CMK (cell line): ENCODE data around the gene KLHL6.
"Not testable (repeated sequence)": the region's sequence is repeated elsewhere in the genome, so short reads cannot be mapped to it uniquely, and the experiment has no call there.

Experiments
- DNase-seq: peaks from one replicate; pipeline ENCODE4 v3.0.0-alpha.2; 2010; ENCODE audit warnings: low read depth

Gene KLHL6

DNA sequence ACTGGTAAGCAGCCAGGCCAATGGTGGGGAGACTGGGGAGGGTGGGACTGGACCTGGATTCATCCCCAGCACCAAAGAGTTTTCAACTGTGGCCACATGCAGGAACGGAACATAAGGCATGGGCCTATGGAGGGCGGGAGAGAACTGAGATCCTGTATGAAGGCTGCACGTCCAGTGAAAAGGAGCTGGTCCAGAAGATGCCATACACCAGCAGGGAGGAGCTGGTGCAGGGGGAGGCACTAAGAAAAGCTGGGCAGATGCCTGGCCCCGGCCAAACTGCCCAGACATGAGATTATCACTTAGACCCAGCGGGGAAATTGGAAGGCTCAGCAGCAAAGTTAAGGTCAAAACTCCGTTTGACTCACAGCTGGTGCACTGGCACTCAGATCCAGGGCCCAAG is 69.0 kb downstream of the KLHL6 start:
- DNase-seq = no peak

DNA sequence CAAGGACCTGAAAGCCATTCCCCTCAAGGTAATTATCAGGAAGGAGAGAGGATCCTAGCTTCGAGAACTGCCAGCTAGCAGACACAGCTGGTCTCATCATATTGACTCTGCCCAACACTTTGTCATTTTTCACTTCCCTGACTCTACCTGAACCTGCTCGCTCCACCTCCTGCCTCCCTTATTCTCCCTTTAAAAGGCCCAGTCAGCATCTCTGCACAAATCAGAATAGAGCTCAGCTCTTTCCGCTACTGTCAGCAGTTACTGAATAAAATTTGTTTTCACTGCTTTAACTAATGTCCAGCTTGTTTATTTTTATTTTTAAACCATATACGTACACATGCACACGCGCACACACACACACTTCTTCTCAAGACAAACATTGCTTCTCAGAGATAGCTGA is 69.9 kb downstream of the KLHL6 start:
- no peak for DNase-seq

DNA sequence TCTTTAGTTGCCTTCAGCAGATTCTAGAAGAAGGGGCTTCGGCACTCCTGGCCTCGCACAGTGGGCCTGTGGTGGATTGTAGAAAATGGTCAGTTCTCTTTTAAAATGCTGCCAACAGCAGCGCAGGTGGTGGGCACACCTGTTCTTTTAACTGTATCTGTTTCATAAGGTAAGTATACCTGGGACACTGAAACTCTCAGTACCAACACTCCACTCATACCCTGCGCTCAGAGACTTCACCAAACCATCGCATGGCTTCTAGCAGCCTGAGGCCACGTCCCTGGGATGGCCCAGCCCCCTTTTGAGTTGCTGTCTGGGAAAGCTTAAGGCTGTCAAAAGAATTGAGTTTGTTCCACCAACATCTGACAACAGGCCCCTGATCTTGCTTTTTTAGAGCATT is 70.4 kb downstream of the KLHL6 start:
- no peak for DNase-seq

DNA sequence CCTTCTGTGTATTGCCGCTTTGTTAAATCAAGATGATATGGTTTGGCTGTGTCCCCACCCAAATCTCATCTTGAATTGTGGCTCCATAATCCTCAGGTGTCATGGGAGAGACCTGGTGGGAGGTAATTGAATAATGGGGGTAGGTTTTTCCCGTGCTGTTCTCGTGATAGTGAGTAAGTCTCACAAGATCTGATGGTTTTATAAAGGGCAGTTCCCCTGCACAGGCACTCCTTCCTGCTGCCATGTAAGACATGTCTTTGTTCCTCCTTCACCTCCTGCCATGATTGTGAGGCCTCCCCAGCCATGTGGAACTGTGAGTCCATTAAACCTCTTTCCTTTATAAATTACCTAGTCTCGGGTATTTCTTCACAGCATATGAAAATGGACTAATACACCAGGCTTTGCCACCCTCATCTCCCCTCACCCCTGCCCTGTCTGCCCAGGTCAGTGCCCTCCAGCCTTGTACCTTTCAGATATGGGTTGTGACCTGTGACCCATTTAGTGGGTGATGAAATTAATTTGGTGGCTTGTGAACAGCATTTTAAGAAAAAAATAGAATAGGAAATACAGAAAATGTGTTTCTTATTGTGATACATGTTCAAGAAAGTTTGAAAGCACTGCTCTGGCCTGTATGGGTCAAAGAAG is 71.0 kb downstream of the KLHL6 start:
- DNase-seq = no peak

DNA sequence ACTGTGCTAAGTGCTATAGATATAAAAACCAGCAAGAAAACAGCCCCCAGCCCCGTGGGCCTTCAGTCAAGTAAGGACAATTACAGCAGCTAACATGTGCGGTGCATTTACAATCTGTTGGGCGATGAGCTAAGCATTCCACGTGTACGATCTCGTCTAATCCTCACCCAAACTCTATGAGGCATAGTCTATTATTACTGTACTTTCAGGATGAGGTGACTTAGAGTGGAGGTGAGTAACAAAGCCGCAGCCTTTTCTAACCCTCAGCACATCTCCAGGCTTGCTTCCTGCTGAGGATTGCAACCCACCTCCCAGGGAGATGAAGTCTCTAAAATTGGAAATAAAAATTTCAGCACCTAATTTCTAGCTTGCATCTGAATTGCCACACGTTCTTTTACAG is 73.9 kb downstream of the KLHL6 start:
- no peak for DNase-seq

DNA sequence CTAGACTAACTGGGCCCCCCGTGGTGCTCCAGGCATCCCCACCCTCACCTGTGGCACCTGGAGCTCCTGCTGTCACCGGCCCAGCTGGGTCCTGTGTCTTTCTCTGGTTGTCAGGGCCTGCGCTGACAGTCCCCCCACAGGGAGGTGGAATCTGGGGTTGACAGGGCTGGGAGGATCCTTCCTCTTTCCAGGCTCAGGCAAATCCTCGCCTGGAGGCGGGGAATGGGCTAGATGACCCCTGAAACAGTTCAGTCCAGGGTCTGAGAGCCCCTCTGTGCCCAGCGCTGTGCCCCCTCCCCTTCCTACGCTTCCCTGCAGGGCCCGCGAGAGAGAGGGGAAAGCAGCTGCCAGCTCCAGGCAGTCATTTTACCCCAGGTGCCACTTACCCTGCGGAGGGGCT is 77.0 kb downstream of the KLHL6 start:
- DNase-seq = no peak

DNA sequence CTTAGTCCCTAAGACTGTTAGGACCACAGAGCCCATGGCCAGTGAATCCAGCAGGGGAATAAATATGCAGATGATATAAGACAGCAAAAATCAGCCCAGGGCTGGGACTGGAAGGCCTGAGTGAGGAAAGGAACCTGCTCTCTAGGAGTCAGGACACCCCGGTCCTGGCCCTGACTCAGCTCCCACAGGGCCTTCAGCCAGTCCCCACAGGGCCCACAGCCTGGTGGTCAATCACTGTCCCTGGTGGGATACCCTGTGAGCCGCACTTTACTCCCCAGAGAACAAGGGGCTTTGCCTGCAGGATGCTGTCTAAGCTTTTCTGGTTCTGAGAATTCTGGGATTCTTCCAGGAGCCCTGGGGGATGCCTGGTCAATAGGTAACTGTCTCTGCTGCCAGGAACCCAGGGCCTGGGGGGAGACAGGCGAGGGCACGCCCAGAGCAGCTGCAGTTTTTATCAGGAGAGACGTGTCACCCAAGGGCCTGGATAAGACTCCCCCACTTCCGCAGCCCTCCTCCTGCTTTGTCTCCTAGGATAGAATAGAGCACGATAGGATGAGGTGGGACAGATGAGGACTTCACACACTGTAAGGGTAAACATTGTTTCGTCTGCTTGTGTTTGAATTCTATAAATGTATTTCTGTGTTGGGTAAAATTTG is 77.6 kb downstream of the KLHL6 start:
- no peak for DNase-seq

DNA sequence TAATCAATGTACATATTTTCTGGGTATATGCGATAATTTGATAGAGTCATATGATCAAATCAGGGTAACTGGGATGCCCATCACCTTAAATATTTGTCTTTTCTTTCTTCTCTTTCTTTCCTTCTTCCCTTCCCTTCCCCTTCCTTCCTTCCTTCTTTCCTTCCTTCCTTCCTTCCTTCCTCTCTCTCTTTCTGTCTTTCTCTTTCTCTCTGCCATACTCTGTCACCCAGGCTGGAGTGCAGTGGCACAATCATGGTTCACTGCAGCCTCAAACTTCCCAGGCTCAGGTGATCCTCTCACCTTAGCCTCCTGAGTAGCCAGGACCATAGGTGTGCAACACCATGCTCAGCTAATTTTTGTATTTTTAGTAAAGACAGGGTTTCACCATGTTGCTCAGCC is 79.7 kb downstream of the KLHL6 start:
- not testable (repeated sequence) for DNase-seq

DNA sequence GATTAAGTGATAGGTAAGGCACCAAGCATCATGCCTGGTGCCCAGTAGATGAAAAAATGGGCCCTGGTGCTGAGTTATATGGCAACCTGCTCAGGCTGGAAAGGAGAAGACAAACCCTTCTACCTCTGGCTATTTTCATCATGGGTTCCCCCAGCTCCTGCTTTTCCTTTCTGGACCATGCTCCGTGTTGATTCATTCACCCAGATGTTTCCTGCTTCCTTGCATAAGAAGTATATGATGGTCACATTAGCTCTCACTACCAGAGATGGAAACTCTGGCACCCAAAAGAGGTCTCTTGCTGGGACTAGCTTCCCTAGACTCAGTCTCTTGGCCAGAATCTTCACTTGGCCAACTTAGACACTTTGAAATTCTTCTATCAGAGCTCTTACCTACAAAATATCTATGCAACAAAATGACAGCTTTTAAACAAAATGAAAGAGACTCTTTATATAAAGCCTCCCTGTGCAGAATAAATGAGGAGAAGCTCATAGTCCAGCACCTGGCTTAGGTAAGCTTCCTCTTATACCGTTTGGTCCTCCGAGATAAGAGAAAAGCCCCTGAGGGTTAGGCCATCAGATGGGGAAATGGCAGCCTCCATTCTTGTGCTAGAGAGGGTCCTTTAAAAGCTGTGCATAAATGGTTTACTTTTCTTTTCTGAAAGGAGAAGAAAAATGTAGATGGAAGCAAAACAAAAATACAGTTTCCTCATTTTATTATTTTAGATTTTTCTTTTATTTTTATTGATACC is 80.3 kb downstream of the KLHL6 start:
- no peak for DNase-seq

DNA sequence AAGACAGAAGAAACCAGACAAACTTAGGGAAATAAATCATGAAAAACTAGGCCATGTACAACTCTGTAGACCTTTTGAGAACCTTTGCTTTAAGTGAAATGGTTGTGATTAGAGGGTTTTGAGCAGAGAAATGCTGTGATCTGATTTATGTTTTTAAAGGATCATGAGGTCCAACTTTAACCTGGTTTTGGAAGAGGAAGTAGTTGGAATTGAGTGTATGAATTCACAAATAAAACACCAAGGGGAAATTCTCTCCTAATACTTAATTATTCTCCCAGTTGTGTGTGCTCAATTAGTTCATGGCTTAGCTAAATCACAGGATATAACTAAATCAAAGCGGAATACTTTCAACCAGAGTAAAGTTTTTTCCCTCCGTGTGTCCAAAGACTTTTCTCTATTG is 81.5 kb downstream of the KLHL6 start:
- no peak for DNase-seq

DNA sequence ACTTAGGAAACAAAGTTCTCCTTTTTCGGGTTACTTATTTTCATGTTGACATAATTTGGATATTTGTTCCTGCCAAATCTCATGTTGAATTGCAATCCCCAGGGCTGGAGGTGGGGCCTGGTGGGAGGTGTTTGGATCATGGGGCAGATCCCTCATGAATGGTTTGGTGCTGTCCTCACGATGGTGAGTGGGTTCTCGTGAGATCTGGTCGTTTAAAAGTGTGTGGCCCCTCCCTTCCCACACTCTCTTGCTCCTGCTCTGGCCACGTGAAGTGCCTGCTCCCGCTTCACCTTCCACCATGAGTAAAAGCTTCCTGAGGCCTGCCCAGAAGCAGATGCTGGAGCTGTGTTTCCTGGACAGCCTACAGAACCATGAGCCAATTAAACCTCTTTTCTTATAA is 83.4 kb downstream of the KLHL6 start:
- DNase-seq = no peak

DNA sequence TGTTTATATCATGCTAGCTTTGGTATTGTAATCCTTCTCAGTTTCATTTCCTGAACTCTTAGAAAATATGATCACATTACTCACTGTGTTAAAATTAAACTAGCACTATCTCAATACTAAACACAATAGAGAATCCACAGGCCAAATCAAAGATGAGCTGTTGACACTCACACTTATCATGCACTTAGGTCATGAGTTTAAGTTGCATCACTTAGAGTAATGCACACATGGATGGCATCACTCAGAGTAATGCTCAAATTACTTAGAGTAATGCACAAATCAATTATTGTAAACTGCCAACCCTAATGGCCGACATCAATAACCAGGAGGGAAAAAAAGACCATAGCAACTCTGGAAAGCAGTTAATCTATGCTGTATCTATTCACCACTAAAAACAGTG is 87.1 kb downstream of the KLHL6 start:
- no peak for DNase-seq

DNA sequence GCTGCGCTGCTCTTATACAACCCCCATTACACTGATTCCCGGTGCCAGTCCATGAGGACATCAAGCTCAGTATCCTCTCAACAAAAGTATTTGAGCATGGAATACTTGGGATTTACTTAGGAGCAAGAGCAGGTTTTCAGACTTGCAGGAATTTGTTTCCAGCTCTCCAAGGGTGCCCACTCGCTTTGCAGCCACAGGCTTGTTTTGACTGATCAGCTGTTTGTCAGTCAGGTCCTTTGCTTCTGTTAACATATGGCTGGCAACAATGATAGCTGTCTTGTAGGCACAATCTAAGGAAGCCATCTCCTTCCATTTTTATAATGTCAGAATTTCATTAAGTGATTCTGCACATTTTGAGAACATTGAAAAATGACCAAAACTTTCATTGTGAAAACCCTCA is 88.9 kb downstream of the KLHL6 start:
- no peak for DNase-seq

DNA sequence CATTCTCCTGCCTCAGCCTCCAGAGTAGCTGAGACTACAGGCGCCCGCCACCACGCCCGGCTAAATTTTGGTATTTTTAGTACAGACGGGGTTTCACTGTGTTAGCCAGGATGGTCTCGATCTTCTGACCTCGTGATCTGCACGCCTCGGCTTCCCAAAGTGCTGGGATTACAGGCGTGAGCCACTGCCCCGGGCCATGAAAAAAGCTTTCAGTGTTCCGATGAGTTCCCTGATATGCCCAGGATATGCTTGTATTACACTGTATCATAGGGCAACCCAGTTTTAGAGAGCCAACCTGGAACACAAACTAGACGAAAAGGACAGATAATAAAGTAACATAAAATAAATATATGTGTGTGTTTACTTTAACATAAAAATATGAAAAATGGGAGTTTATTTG is 89.8 kb downstream of the KLHL6 start:
- not testable (repeated sequence) for DNase-seq

DNA sequence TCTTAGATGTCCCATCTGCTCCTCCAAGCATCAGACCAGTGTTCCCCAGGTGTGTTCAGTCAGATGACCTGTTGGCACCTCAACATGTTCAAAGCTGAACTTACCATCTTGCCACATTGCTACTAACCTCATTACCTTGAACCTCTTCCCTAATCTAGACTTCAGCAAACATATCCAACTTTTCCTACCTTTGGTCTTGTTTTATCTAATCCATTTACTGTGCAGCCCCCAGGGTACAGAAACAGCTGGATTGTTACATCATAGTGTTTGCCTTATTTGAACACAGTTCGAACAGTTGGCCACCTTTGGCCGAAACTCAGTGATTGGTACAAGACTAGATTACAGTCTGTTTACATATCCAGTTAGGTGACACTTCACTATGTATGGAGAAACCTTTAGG is 91.0 kb downstream of the KLHL6 start:
- DNase-seq = no peak

DNA sequence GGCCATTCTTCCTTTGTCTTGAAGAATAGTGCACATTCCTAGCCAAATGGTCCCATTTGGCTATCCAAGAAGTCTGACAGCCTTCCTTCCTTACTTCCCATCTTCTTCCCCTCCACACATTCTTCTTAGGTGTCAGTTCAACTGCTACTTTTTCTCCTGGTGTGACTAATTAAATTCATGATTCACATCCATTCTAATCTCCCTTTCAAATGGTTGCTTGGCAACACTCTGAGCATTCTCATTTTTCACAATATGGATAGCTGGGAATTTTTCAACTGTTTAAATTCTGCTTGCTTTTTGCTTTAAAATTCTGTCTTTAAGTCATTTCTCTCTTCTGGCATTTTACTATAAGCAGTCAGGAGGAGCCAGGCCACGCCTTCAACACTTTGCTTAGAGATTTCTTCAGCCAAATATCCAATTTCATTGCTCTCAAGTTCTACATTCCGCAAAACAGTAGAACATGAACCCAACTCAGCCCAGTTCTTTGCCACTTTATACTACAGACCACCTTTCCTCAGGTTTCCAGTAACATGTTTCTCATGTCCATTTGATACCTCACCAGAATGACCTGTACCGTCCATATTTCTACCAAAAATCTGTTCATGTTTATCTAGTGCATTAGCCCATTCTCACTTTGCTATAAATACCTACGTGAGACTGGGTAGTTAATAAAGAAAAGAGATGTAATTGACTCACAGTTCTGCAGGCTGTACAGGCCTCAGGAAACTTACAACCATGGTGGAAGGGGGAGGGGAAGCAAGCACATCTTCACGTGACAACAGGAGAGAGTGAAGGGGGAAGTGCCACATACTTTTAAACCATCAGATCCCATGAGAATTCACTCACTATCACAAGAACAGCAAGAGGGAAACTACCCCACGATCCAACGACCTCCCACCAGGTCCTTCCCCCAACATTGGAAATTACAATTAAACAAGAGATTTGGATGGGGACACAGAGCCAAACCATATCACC is 95.1 kb downstream of the KLHL6 start:
- no peak for DNase-seq

DNA sequence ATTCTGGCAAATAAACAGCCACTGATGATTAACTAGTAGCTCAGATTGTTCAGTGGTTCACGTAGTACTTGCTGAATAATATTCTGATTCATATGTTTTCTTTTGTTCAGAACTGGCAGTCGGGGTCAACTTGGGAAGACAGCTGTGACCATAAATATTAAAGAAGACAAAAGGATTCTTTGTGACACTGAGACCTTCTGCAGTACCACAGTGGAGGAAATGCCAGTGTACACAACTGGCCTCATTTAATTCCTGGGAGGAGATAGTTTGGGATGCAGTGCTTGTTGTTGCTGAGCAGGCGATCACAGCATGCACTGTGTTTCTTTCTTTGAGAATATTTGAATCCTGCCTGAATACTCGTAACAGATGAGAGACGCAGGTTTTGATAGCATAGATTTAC is 100.4 kb downstream of the KLHL6 start:
- DNase-seq = no peak

DNA sequence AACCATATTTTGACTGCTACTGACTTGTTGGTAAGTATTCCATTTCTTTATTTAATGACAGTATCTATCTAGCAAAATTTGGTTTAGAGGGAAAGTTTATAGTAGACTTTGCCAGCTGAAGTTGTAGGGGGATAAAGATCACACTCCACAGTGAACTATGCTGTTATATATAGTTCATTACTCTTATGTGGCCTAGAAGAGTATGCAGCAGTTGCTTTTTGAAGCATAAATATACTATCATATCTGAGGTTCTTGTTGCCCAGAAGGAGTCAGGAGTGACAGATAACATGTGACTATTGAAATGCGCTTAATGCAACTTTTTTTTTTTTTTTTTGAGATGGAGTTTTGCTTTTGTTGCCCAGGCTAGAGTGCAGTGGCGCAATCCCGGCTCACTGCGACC is 101.4 kb downstream of the KLHL6 start:
- DNase-seq = no peak

DNA sequence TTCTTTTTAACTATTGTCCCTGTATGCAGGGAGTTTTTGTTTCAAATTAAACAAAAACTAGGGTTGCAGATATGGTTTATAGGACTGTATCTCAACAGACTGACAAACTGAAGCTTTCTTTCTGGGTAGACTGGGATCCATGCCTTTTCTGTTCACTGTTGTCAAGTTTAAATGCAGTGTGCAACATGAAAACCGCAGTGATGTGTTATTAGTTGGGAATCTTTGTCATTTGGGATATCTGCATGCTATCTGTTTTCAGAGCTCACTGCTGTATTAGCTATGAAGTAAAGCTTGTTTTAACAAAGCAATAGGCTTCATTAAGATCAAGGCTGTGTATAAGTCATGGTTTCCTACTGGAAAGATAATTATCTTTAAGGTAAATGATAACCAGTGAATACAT is 105.7 kb downstream of the KLHL6 start:
- DNase-seq = no peak

DNA sequence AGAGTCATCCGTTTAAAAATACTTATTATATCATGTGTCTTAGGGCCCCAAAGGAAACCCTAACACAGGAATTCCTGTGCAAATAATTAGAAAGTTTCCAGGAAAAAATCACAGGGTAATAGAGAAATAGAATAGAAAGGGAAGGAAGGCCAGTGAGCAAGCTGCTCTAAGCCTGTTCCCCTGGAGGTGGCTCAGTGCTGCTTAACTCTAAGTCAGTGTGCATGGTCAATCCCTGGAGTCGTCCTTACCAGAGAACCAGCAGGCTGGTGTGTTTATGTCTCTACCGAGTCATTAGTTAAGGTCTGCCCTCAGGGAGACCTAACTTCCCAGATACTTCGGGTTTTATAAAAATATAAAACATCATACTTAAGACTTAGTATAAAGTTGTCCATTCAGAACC is 106.1 kb downstream of the KLHL6 start:
- DNase-seq = no peak

DNA sequence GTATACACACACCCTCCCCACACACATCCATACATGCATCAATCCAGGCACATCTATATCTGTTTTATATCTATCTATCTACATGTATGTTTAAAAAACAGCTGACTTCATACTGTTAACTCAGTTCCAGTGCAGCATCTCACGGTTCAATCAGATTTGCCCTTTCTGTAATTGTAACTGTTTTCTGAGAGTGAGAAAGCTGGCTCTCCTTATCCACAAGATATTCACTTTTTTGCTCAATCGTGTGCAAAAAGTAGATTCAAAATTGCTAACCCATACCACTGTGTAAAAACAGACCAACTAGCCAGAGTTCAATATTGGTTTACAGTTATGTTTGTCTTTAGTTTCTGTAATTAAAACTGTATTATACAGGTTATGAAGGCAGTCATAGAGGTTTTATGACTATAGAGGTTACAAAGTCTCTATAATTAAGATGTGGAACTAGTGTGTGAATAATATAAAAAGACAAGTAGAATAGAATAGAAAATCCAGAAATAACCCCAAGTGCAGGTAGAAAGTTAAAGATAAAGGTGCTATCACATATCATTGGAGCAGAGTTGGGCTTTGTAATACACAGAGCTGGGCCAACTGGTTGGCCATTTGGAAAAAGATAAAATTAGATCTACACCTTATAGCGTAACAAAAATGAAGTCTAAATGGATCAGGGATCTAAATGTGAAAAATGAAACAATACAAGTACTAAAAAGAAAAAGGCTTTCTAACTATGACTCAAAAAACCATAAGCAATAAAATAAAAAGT is 107.0 kb downstream of the KLHL6 start:
- DNase-seq = no peak
